ENCODE data around the gene AATK.
A peak's percentile ranks its signal among the peaks of the same experiment; 100 is the strongest.

Gene AATK

GRCh38 chr17:81126281-81127132, 39.5 kb downstream of the AATK start (continued):
- TF ChIP-seq CSRNP3 (CRISPR knock-in tag; IDR thresholded peaks at IDR 0.05): no peak
- no peak for TF ChIP-seq TCF4 (CRISPR knock-in tag; IDR thresholded peaks at IDR 0.05; ENCODE audit: borderline replicate concordance)
- TF ChIP-seq ZFP30 (CRISPR knock-in tag; IDR thresholded peaks at IDR 0.05): no peak

DNA sequence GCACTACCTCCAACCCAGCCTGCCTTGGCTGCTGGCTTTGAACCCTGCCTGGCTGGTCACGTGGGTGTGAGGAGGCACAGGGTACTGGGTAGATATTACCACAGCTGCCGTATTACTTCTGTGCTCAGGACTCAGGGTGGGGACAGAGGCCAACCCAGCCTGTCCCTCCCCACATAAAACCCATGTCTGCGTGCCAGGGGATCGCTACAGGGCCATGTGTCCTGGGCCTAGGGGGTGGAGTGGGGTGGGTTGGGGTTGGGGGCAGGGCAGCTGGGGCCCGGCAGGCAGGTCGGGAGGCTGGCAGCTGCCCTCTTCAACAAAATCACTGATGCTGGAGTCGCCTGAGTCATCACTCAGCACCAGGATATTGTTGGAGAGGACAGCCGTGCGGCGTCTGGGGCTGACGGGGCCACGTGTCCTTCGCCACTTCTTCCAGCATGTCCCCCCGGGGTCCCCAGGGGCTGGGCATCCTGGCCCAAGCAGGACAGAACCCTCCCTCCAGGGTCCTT, 40.4 kb downstream of the AATK start:
- no peak for TF ChIP-seq PPARA (CRISPR knock-in tag; IDR thresholded peaks at IDR 0.05; ENCODE audit: borderline replicate concordance)
- no peak for TF ChIP-seq OSR1 (CRISPR knock-in tag; IDR thresholded peaks at IDR 0.05)
- no peak for TF ChIP-seq ISL1 (CRISPR knock-in tag; IDR thresholded peaks at IDR 0.05)
- no peak for TF ChIP-seq ARNTL (CRISPR knock-in tag; IDR thresholded peaks at IDR 0.05; ENCODE audit: borderline replicate concordance, low read depth)
- TF ChIP-seq GLIS3 (CRISPR knock-in tag; IDR thresholded peaks at IDR 0.05): no peak
- TF ChIP-seq ESRRG (CRISPR knock-in tag; IDR thresholded peaks at IDR 0.05): no peak
- no peak for TF ChIP-seq ZNF70 (CRISPR knock-in tag; IDR thresholded peaks at IDR 0.05)
- no peak for TF ChIP-seq ZNF565 (CRISPR knock-in tag; conservative IDR thresholded peaks at IDR 0.05; ENCODE audit: low read depth)
- TF ChIP-seq ZC3H10 (CRISPR knock-in tag; IDR thresholded peaks at IDR 0.05): no peak
- no peak for TF ChIP-seq RARB (CRISPR knock-in tag; IDR thresholded peaks at IDR 0.05)
- TF ChIP-seq ZNF8 (CRISPR knock-in tag; IDR thresholded peaks at IDR 0.05): no peak
- no peak for TF ChIP-seq BACH2 (CRISPR knock-in tag; IDR thresholded peaks at IDR 0.05; ENCODE audit: borderline replicate concordance)
- TF ChIP-seq TOX (CRISPR knock-in tag; IDR thresholded peaks at IDR 0.05; ENCODE audit: borderline replicate concordance): no peak
- TF ChIP-seq SNAI2 (CRISPR knock-in tag; IDR thresholded peaks at IDR 0.05): no peak
- TF ChIP-seq, protein P1, sequence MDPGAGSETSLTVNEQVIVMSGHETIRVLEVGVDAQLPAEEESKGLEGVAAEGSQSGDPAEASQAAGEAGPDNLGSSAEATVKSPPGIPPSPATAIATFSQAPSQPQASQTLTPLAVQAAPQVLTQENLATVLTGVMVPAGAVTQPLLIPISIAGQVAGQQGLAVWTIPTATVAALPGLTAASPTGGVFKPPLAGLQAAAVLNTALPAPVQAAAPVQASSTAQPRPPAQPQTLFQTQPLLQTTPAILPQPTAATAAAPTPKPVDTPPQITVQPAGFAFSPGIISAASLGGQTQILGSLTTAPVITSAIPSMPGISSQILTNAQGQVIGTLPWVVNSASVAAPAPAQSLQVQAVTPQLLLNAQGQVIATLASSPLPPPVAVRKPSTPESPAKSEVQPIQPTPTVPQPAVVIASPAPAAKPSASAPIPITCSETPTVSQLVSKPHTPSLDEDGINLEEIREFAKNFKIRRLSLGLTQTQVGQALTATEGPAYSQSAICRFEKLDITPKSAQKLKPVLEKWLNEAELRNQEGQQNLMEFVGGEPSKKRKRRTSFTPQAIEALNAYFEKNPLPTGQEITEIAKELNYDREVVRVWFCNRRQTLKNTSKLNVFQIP (CRISPR knock-in tag; IDR thresholded peaks at IDR 0.05; ENCODE audit: borderline replicate concordance, low read depth): no peak
- TF ChIP-seq, protein P2, sequence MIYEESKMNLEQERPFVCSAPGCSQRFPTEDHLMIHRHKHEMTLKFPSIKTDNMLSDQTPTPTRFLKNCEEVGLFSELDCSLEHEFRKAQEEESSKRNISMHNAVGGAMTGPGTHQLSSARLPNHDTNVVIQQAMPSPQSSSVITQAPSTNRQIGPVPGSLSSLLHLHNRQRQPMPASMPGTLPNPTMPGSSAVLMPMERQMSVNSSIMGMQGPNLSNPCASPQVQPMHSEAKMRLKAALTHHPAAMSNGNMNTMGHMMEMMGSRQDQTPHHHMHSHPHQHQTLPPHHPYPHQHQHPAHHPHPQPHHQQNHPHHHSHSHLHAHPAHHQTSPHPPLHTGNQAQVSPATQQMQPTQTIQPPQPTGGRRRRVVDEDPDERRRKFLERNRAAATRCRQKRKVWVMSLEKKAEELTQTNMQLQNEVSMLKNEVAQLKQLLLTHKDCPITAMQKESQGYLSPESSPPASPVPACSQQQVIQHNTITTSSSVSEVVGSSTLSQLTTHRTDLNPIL (CRISPR knock-in tag; IDR thresholded peaks at IDR 0.05; ENCODE audit: low read depth): no peak
- no peak for TF ChIP-seq TCF4 (CRISPR knock-in tag; IDR thresholded peaks at IDR 0.05; ENCODE audit: borderline replicate concordance)
- TF ChIP-seq ZFP3 (CRISPR knock-in tag; IDR thresholded peaks at IDR 0.05): no peak
- no peak for TF ChIP-seq CSDC2 (CRISPR knock-in tag; IDR thresholded peaks at IDR 0.05)
- peak; percentile 10; the same call in 2 of the 3 replicates for ATAC-seq

DNA sequence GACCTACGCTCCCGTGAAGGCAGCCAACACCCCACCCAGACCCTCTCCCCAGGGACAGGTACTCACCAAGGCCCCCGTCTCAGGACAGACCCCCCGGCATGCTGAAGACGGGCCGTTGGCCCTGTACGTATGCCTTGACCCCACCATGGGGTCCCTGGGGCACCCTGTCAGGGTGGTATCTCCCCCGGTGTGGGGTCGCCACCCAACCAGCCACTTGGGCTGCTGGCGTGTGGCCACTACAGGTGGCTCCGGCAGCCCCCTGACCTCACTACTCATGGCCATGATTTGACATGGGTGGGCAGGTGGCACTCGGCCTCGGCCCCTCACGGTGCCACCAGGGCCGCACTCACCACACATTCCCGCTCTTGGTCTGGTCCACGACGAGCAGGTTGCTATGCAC, 41.6 kb downstream of the AATK start:
- no peak for TF ChIP-seq ZNF565 (CRISPR knock-in tag; conservative IDR thresholded peaks at IDR 0.05; ENCODE audit: low read depth)
- no peak for TF ChIP-seq ARNTL (CRISPR knock-in tag; IDR thresholded peaks at IDR 0.05; ENCODE audit: borderline replicate concordance, low read depth)
- no peak for TF ChIP-seq ESRRG (CRISPR knock-in tag; IDR thresholded peaks at IDR 0.05)
- no peak for TF ChIP-seq CSRNP3 (CRISPR knock-in tag; IDR thresholded peaks at IDR 0.05)
- no peak for TF ChIP-seq GLIS3 (CRISPR knock-in tag; IDR thresholded peaks at IDR 0.05)
- no peak for TF ChIP-seq SNAI2 (CRISPR knock-in tag; IDR thresholded peaks at IDR 0.05)
- no peak for ATAC-seq

All from SK-N-SH treated with all-trans-retinoic acid at 6 μM for 48 hours (cell line).